ENCODE measurements around the gene OR14I1. TPM values are rescaled to one million over a fixed set of nuclear protein-coding genes. Genes with fewer than 3 reads are reported as not detected.

OR14I1 gene
- total RNA-seq, 4 donors from 2014 or later: not detected

DNA sequence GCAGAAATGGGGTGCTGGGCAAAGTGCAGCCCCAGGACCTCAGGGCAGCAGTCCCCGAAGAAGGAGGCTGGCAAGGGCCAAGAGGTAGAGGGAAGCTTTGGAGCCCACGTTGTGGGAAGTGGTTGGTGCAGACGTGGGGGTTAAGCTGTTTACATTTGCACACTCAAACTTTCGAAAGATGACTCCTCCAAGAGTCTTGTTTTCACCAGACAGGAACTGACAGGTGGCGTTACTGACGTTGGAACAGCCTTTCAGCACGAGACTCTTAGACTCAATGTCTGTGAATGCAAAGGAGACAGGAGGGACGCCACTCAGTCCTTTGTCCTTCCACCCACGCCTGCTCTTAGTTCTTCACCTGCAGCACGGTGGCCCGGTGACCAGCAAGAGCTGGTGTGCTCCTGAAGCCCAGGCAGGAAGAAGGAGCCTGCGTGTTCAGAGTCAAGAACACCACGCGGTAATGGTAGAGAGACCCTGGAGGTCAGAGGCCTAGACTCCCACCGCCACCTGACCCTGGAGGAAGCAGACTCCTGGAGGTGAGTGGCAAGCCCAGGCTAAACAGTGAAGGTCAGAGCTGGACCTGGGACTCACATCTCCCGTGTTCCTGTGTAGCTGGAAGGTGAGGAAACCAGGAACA lies 37.1 kb upstream of the OR14I1 start:
- TF ChIP-seq CTCF (IDR thresholded peaks at IDR 0.05): no peak
- TF ChIP-seq POLR2AphosphoS5 (IDR thresholded peaks at IDR 0.05): no peak
- no peak for TF ChIP-seq EP300 (IDR thresholded peaks at IDR 0.05)
- TF ChIP-seq POLR2A (IDR thresholded peaks at IDR 0.05; ENCODE audit: low read depth): no peak

GRCh38 chr1:248737457-248737856 lies 34.9 kb upstream of the OR14I1 start:
- no peak overlapping the region for H3K27ac ChIP-seq (replicated peaks in 1 of 4)
- H3K9me3 ChIP-seq: no peaks in the 10 kb centered on the region
- H3K4me1 ChIP-seq: no peaks in the 10 kb centered on the region
- intact Hi-C loops (cut with DNase I): no loop called here
- H3K4me3 ChIP-seq: no peak overlapping the region
- no peak for DNase-seq (ENCODE audit: extremely low spot score)
- 82% methylated on average over 6 of the region's 6 CpGs for WGBS
- peaks cover 0 to 9% (median 0%) of the 10 kb centered on the region in 4 donors for H3K27me3 ChIP-seq
- no peak for TF ChIP-seq CTCF (IDR thresholded peaks at IDR 0.05)
- no peak for TF ChIP-seq EP300 (IDR thresholded peaks at IDR 0.05)
- no peak for TF ChIP-seq POLR2AphosphoS5 (IDR thresholded peaks at IDR 0.05)
- no peak for TF ChIP-seq POLR2A (IDR thresholded peaks at IDR 0.05; ENCODE audit: low read depth)
- H3K36me3 ChIP-seq: no peaks in the 10 kb centered on the region

More for the DNA sequence above, 37.1 kb upstream of the OR14I1 start:
- 66% methylated on average over 7 of the region's 16 CpGs for WGBS
- no peak for DNase-seq (ENCODE audit: extremely low spot score)
- H3K9me3 ChIP-seq: no peaks in the 10 kb centered on the region
- H3K36me3 ChIP-seq: no peaks in the 10 kb centered on the region
- H3K27me3 ChIP-seq: peaks cover 0 to 9% (median 0%) of the 10 kb centered on the region in 4 donors
- H3K27ac ChIP-seq (replicated peaks in 1 of 4): no peak overlapping the region
- no peaks in the 10 kb centered on the region for H3K4me1 ChIP-seq
- intact Hi-C loops (cut with DNase I): no loop called here
- H3K4me3 ChIP-seq: no peak overlapping the region

- no peak for DNase-seq (ENCODE audit: extremely low spot score)
- no peaks in the 10 kb centered on the region for H3K36me3 ChIP-seq
- TF ChIP-seq POLR2AphosphoS5 (IDR thresholded peaks at IDR 0.05) (no peak), CTCF (IDR thresholded peaks at IDR 0.05) (no peak), POLR2A (IDR thresholded peaks at IDR 0.05; ENCODE audit: low read depth) (no peak), EP300 (IDR thresholded peaks at IDR 0.05) (no peak)
- H3K4me3 ChIP-seq: no peak overlapping the region
- H3K9me3 ChIP-seq: no peaks in the 10 kb centered on the region
- WGBS: 50% methylated on average over 4 of the region's 4 CpGs
- no peak overlapping the region for H3K27ac ChIP-seq (replicated peaks in 1 of 4)
- intact Hi-C loops (cut with DNase I): no loop called here
- H3K27me3 ChIP-seq: peaks cover 0 to 9% (median 0%) of the 10 kb centered on the region in 4 donors
- H3K4me1 ChIP-seq: no peaks in the 10 kb centered on the region
These were observed 34.4 kb upstream of the OR14I1 start for GRCh38 chr1:248736977-248737376.

DNA sequence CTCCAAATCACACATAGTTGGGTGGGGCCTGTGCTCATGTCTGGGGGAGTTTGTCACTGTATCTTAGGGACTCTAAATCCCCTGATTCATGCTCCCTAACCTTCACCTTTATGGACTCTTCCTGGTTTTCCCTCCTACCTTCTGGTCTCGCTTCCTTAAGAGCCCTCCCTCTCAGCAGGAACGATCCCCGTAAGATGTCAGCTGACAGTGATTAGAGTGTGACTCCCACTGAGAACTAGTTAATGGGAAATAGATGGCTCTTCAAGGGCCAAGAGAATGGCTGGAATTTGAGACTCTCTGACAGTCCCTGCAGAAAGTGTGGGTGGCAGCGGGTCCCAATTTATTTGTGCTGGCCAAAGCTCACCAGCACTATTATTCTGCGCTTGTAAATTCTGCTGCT lies 31.0 kb upstream of the OR14I1 start:
- H3K4me1 ChIP-seq: no peaks in the 10 kb centered on the region
- DNase-seq (ENCODE audit: extremely low spot score): no peak
- TF ChIP-seq POLR2A (IDR thresholded peaks at IDR 0.05; ENCODE audit: low read depth) (no peak), CTCF (IDR thresholded peaks at IDR 0.05) (no peak), POLR2AphosphoS5 (IDR thresholded peaks at IDR 0.05) (no peak), EP300 (IDR thresholded peaks at IDR 0.05) (no peak)
- 87% methylated on average over 5 of the region's 5 CpGs for WGBS
- no peaks in the 10 kb centered on the region for H3K9me3 ChIP-seq
- H3K36me3 ChIP-seq: no peaks in the 10 kb centered on the region
- H3K4me3 ChIP-seq: no peak overlapping the region
- no peak overlapping the region for H3K27ac ChIP-seq (replicated peaks in 1 of 4)
- peaks cover 0 to 9% (median 0%) of the 10 kb centered on the region in 4 donors for H3K27me3 ChIP-seq
- intact Hi-C loops (cut with DNase I): no loop called here
